GM12873 (cell line): ENCODE results near the gene KRTCAP2.

ENCODE experiments used
- CTCF ChIP-seq: IDR thresholded peaks from 2 replicates; pipeline ENCODE4 v1.5.1; 2012; ENCODE audit warnings: low read depth, mild to moderate bottlenecking, moderate library complexity, low read length, control low read depth; ENCODE audit not compliant: insufficient read depth; ENCODE audit errors: missing control alignments

KRTCAP2 gene

GRCh38 chr1:155127967-155128754 lies 44.9 kb downstream of the KRTCAP2 start:
- no peak for TF ChIP-seq CTCF

GRCh38 chr1:155127105-155127966 lies 45.8 kb downstream of the KRTCAP2 start, which contains the start of gene EFNA1:
EFNA1 (plus strand) TSS chr1:155127876; CDS start chr1:155127978, 102 bp downstream.
- TF ChIP-seq CTCF, result no peak

GRCh38 chr1:155126556-155127104 lies 46.5 kb downstream of the KRTCAP2 start:
- no peak for TF ChIP-seq CTCF

GRCh38 chr1:155125946-155126555 lies 47.1 kb downstream of the KRTCAP2 start:
- no peak for TF ChIP-seq CTCF

GRCh38 chr1:155125511-155125945 lies 47.6 kb downstream of the KRTCAP2 start:
- no peak for TF ChIP-seq CTCF

GRCh38 chr1:155124503-155125463 lies 48.3 kb downstream of the KRTCAP2 start:
- no peak for TF ChIP-seq CTCF
